ENCODE measurements around the gene ARPC1B.

Gene ARPC1B

DNA sequence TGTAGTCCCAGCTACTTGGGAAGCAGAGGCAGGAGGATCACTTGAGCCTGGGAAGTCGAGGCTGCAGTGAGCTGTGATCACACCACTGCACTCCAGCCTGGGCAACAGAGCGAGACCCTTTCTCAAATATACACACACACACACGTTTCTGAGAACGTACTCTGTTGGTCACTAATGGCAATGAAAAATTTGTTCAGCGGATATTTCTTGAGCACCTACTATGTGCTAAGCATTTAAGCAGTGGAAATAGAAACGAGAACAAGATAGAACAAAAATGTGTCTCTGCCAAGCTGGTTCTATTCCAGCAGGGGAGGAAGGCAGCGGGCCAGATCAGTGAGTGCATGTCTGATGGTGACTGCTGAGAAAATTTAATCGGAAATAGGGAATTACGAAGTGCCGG, 8.7 kb downstream of the ARPC1B start:
- Histone ChIP-seq H2BK120ac (ENCODE audit: low read depth, low read length) (no peak overlapping the region), H2AFZ (ENCODE audit: low read depth, low read length) (no peak overlapping the region), H3K27ac (ENCODE audit: low read length, poor library complexity, severe bottlenecking) (no peak overlapping the region), H4K91ac (ENCODE audit: low read length) (no peak overlapping the region), H3K27me3 (ENCODE audit: control insufficient read depth in 1 of 2, insufficient read depth in 1 of 2, low read length in 2 of 2) (no peaks in the 10 kb centered on the region), H3K9ac (ENCODE audit: low read length) (no peak overlapping the region), H3K9me3 (ENCODE audit: control insufficient read depth, low read length) (no peaks in the 10 kb centered on the region), H2BK12ac (ENCODE audit: low read length in 2 of 2) (no peak overlapping the region), H3K4me1 (ENCODE audit: control insufficient read depth, insufficient read depth, low read depth, low read length) (peaks cover 36% of the 10 kb centered on the region), H2BK5ac (ENCODE audit: low read depth, low read length, poor library complexity, severe bottlenecking) (no peak overlapping the region), H3K23ac (ENCODE audit: low read length in 2 of 2) (no peak overlapping the region), H3K18ac (ENCODE audit: low read depth in 1 of 2, low read length in 2 of 2) (no peak overlapping the region), H3K4ac (ENCODE audit: low read depth in 1 of 2, low read length in 2 of 2) (no peak overlapping the region), H4K8ac (ENCODE audit: low read length) (no peak overlapping the region), H3K4me3 (ENCODE audit: insufficient read depth in 1 of 2, low read depth in 1 of 2, low read length in 2 of 2) (no peak overlapping the region), H3K14ac (ENCODE audit: low read length in 2 of 2) (no peak overlapping the region), H2AK5ac (ENCODE audit: low read length, severe bottlenecking) (no peak overlapping the region), H3K4me2 (ENCODE audit: low read length, poor library complexity, severe bottlenecking) (no peak overlapping the region), H2BK15ac (ENCODE audit: low read depth, poor library complexity, severe bottlenecking) (no peak overlapping the region), H3K79me1 (replicated peaks; ENCODE audit: low read length, poor library complexity, severe bottlenecking) (peaks cover 34% of the 10 kb centered on the region), H3K36me3 (ENCODE audit: control insufficient read depth in 1 of 2, insufficient read depth in 2 of 2, low read depth in 1 of 2, low read length in 2 of 2) (peaks cover 49 to 59% of the 10 kb centered on the region in 2 experiments)
- over 99% methylated on average over 10 of the region's 10 CpGs for WGBS
- DNase-seq, result no peak

DNA sequence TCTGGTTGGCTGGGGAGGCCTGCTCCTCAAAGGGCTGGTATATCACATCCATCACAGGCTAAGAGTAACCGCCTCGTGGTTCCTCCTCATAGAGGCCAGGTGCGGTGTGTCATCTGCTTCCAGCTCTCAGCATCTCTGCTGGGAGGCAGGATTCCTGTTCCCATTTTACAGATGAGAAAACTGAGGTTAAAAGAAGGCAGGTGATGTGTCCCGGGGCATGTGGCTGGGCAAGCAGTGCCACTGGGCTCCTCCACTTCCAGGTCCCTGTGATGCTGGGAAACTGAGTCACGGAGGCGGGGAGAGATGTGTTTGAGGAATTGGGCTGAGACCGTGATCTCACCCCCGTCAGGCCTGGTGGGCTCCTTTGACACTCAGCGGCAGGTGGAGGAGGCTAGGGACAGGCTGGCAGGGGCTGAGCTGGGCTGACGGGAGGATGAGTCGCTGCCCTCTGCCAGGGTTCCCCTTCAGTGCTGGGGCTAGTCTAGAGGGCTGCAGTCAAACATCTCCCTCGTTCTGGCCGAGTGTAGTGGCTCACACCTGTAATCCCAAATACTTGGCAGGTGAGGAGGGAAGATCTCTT, 9.4 kb downstream of the ARPC1B start:
- no peak overlapping the region for H3K9ac ChIP-seq (ENCODE audit: low read length)
- 94% methylated on average over 13 of the region's 13 CpGs for WGBS

DNA sequence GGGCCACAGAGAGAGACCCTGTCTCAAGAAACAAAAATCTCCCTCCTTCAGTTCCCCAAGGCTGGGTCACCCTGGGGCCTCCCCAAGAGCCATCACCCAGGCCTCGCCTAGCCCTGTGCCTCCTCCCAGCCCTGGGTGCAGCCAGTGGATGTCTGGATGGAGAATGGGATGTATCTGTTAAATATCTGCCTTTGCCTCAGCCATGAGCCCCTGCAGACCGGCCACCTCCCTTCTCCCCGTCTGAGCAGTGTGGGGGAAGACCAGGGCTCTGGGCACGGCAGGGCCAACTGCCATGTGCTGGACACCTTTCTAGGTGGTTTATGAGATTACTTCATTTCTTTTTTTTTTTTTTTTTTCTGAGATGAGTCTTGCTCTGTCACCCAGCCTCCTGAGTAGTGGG, 10.0 kb downstream of the ARPC1B start:
- H2BK15ac ChIP-seq (ENCODE audit: low read depth, poor library complexity, severe bottlenecking), result no peak overlapping the region
- no peak for DNase-seq
- H3K14ac ChIP-seq (ENCODE audit: low read length in 2 of 2), result no peak overlapping the region
- no peak overlapping the region for H3K9ac ChIP-seq (ENCODE audit: low read length)
- no peak overlapping the region for H3K18ac ChIP-seq (ENCODE audit: low read depth in 1 of 2, low read length in 2 of 2)
- H3K27me3 ChIP-seq (ENCODE audit: control insufficient read depth in 1 of 2, insufficient read depth in 1 of 2, low read length in 2 of 2), result no peaks in the 10 kb centered on the region
- H3K36me3 ChIP-seq (ENCODE audit: control insufficient read depth in 1 of 2, insufficient read depth in 2 of 2, low read depth in 1 of 2, low read length in 2 of 2), result peaks cover 58 to 68% of the 10 kb centered on the region in 2 experiments
- 86% methylated on average over 2 of the region's 4 CpGs for WGBS
- no peak overlapping the region for H3K4ac ChIP-seq (ENCODE audit: low read depth in 1 of 2, low read length in 2 of 2)
- H3K27ac ChIP-seq (ENCODE audit: low read length, poor library complexity, severe bottlenecking), result no peak overlapping the region
- H3K4me3 ChIP-seq (ENCODE audit: insufficient read depth in 1 of 2, low read depth in 1 of 2, low read length in 2 of 2), result no peak overlapping the region
- H2BK12ac ChIP-seq (ENCODE audit: low read length in 2 of 2), result peak overlapping the region in 1 of 2 experiments; percentile 3
- H2BK5ac ChIP-seq (ENCODE audit: low read depth, low read length, poor library complexity, severe bottlenecking), result no peak overlapping the region
- H3K4me2 ChIP-seq (ENCODE audit: low read length, poor library complexity, severe bottlenecking), result no peak overlapping the region
- H3K23ac ChIP-seq (ENCODE audit: low read length in 2 of 2), result no peak overlapping the region
- H3K4me1 ChIP-seq (ENCODE audit: control insufficient read depth, insufficient read depth, low read depth, low read length), result peaks cover 32% of the 10 kb centered on the region
- H4K8ac ChIP-seq (ENCODE audit: low read length), result no peak overlapping the region
- H2BK120ac ChIP-seq (ENCODE audit: low read depth, low read length), result no peak overlapping the region
- no peak overlapping the region for H2AFZ ChIP-seq (ENCODE audit: low read depth, low read length)
- H4K91ac ChIP-seq (ENCODE audit: low read length), result no peak overlapping the region
- H2AK5ac ChIP-seq (ENCODE audit: low read length, severe bottlenecking), result no peak overlapping the region
- no peaks in the 10 kb centered on the region for H3K9me3 ChIP-seq (ENCODE audit: control insufficient read depth, low read length)
- H3K79me1 ChIP-seq (replicated peaks; ENCODE audit: low read length, poor library complexity, severe bottlenecking), result peaks cover 36% of the 10 kb centered on the region

More for the DNA sequence above, 9.4 kb downstream of the ARPC1B start:
- H3K23ac ChIP-seq (ENCODE audit: low read length in 2 of 2), result no peak overlapping the region
- no peak overlapping the region for H2BK15ac ChIP-seq (ENCODE audit: low read depth, poor library complexity, severe bottlenecking)
- no peak overlapping the region for H2BK5ac ChIP-seq (ENCODE audit: low read depth, low read length, poor library complexity, severe bottlenecking)
- no peak overlapping the region for H3K4ac ChIP-seq (ENCODE audit: low read depth in 1 of 2, low read length in 2 of 2)
- H3K4me2 ChIP-seq (ENCODE audit: low read length, poor library complexity, severe bottlenecking), result no peak overlapping the region
- H3K36me3 ChIP-seq (ENCODE audit: control insufficient read depth in 1 of 2, insufficient read depth in 2 of 2, low read depth in 1 of 2, low read length in 2 of 2), result peaks cover 53 to 61% of the 10 kb centered on the region in 2 experiments
- H2AK5ac ChIP-seq (ENCODE audit: low read length, severe bottlenecking), result no peak overlapping the region
- H4K91ac ChIP-seq (ENCODE audit: low read length), result no peak overlapping the region
- no peak overlapping the region for H3K4me3 ChIP-seq (ENCODE audit: insufficient read depth in 1 of 2, low read depth in 1 of 2, low read length in 2 of 2)
- H3K79me1 ChIP-seq (replicated peaks; ENCODE audit: low read length, poor library complexity, severe bottlenecking), result peaks cover 36% of the 10 kb centered on the region
- peaks cover 36% of the 10 kb centered on the region for H3K4me1 ChIP-seq (ENCODE audit: control insufficient read depth, insufficient read depth, low read depth, low read length)
- H3K27me3 ChIP-seq (ENCODE audit: control insufficient read depth in 1 of 2, insufficient read depth in 1 of 2, low read length in 2 of 2), result no peaks in the 10 kb centered on the region
- H4K8ac ChIP-seq (ENCODE audit: low read length), result no peak overlapping the region
- H3K9me3 ChIP-seq (ENCODE audit: control insufficient read depth, low read length), result no peaks in the 10 kb centered on the region
- peak overlapping the region in 1 of 2 experiments; percentile 18 for H2BK12ac ChIP-seq (ENCODE audit: low read length in 2 of 2)
- DNase-seq, result no peak
- no peak overlapping the region for H3K14ac ChIP-seq (ENCODE audit: low read length in 2 of 2)
- H3K18ac ChIP-seq (ENCODE audit: low read depth in 1 of 2, low read length in 2 of 2), result no peak overlapping the region
- no peak overlapping the region for H2AFZ ChIP-seq (ENCODE audit: low read depth, low read length)
- no peak overlapping the region for H2BK120ac ChIP-seq (ENCODE audit: low read depth, low read length)
- H3K27ac ChIP-seq (ENCODE audit: low read length, poor library complexity, severe bottlenecking), result no peak overlapping the region

DNA sequence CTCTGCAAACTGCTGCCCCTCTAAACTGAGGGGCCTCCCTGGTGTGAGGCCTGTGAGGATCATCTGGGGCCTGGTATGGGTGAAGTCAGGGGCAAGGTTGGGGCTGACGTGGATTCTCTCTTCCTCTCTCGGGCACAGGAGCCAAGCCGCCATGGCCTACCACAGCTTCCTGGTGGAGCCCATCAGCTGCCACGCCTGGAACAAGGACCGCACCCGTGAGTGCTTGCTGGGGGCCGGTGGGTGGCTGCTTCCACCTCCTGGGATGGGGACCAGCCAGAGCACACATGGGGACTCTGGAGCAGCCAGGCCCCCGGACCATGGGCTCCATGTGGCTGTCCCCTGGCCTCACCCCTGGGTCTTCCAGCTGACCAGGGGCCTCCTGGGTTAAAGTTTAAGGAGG, 11.0 kb downstream of the ARPC1B start:
- Histone ChIP-seq H4K91ac (ENCODE audit: low read length) (no peak overlapping the region), H2BK120ac (ENCODE audit: low read depth, low read length) (no peak overlapping the region), H3K27me3 (ENCODE audit: control insufficient read depth in 1 of 2, insufficient read depth in 1 of 2, low read length in 2 of 2) (no peaks in the 10 kb centered on the region), H3K4me1 (ENCODE audit: control insufficient read depth, insufficient read depth, low read depth, low read length) (peaks cover 24% of the 10 kb centered on the region), H2BK15ac (ENCODE audit: low read depth, poor library complexity, severe bottlenecking) (no peak overlapping the region), H3K9ac (ENCODE audit: low read length) (no peak overlapping the region), H3K4me3 (ENCODE audit: insufficient read depth in 1 of 2, low read depth in 1 of 2, low read length in 2 of 2) (no peak overlapping the region), H2BK5ac (ENCODE audit: low read depth, low read length, poor library complexity, severe bottlenecking) (no peak overlapping the region), H2AFZ (ENCODE audit: low read depth, low read length) (no peak overlapping the region), H3K36me3 (ENCODE audit: control insufficient read depth in 1 of 2, insufficient read depth in 2 of 2, low read depth in 1 of 2, low read length in 2 of 2) (peaks cover 69 to 75% of the 10 kb centered on the region in 2 experiments), H3K27ac (ENCODE audit: low read length, poor library complexity, severe bottlenecking) (no peak overlapping the region), H4K8ac (ENCODE audit: low read length) (no peak overlapping the region), H3K79me1 (replicated peaks; ENCODE audit: low read length, poor library complexity, severe bottlenecking) (peaks cover 34% of the 10 kb centered on the region), H2AK5ac (ENCODE audit: low read length, severe bottlenecking) (no peak overlapping the region), H3K14ac (ENCODE audit: low read length in 2 of 2) (no peak overlapping the region), H2BK12ac (ENCODE audit: low read length in 2 of 2) (peak overlapping the region in 1 of 2 experiments; percentile 54), H3K4ac (ENCODE audit: low read depth in 1 of 2, low read length in 2 of 2) (no peak overlapping the region), H3K4me2 (ENCODE audit: low read length, poor library complexity, severe bottlenecking) (no peak overlapping the region), H3K9me3 (ENCODE audit: control insufficient read depth, low read length) (no peaks in the 10 kb centered on the region), H3K18ac (ENCODE audit: low read depth in 1 of 2, low read length in 2 of 2) (no peak overlapping the region), H3K23ac (ENCODE audit: low read length in 2 of 2) (no peak overlapping the region)
- DNase-seq, result no peak
- 93% methylated on average over 8 of the region's 8 CpGs for WGBS
